ENCODE data around the gene VPS37C.

The VPS37C gene

GRCh38 chr11:61109671-61110070, 51.6 kb downstream of the VPS37C start:
- Histone ChIP-seq H3K27me3 (replicated peaks; ENCODE audit: insufficient read depth, low read length) (no peaks in the 10 kb centered on the region), H3K4me2 (ENCODE audit: low read depth, low read length) (no peak overlapping the region), H3K9ac (ENCODE audit: low read length) (no peak overlapping the region), H4K20me1 (ENCODE audit: insufficient read depth, low read length) (no peaks in the 10 kb centered on the region), H3K9me2 (replicated peaks; ENCODE audit: insufficient read depth, low read length) (no peaks in the 10 kb centered on the region), H3K27ac (ENCODE audit: low read length) (no peak overlapping the region), H3K4me3 (ENCODE audit: low read length) (no peak overlapping the region), H3K36me3 (replicated peaks; ENCODE audit: insufficient read depth, low read length) (no peaks in the 10 kb centered on the region), H3F3A (ENCODE audit: insufficient read depth, low read length) (no peaks in the 10 kb centered on the region), H2AFZ (ENCODE audit: low read length) (no peak overlapping the region), H3K9me3 (replicated peaks; ENCODE audit: insufficient read depth, low read length) (no peaks in the 10 kb centered on the region), H3K79me2 (ENCODE audit: low read length) (no peaks in the 10 kb centered on the region), H3K4me1 (ENCODE audit: low read length) (no peaks in the 10 kb centered on the region)
- no peak for DNase-seq
- TF ChIP-seq CTCF (IDR thresholded peaks at IDR 0.05; ENCODE audit: low read length) (no peak), EZH2 (optimal IDR thresholded peaks at IDR 0.05; ENCODE audit: low read depth, low read length) (no peak), EZH2phosphoT487 (IDR thresholded peaks at IDR 0.05; ENCODE audit: low read length) (no peak)

DNA sequence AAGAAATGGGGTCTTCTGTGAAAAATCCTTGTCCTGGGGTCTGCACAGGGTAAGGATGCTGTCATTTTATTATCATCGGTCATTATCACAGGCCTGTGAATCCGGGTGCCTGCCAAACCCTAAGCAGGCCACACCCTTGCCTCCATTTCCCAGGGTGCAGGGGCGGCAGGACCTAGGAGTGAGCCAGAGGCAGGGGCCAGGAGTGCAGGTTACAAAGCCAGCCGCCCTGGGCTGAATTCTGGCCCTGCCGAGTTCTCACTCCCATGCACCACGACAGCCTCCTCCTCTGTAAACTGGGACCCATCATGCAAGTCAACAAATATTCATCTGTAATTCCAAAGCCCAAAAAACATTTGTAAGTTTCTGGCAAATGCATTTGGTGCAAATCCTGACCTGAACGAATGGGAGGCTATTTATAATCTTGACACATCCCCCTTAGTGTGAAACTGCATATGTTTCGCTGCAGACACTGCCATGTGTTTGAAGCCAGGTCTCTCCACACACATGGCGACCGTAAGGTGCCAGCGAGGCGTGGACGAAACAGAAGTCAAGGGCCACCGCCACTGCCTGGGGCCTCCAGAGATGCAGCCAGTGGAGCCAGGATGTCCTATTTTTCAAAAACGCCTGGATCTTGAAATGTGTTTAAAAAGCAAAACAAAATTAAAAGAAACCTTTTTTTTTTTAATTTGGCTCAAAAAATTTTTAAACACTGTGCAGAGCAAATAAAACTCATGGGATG, 52.2 kb downstream of the VPS37C start:
- Histone ChIP-seq H3K79me2 (ENCODE audit: low read length) (no peaks in the 10 kb centered on the region), H2AFZ (ENCODE audit: low read length) (no peak overlapping the region), H3K27ac (ENCODE audit: low read length) (no peak overlapping the region), H3K9me3 (replicated peaks; ENCODE audit: insufficient read depth, low read length) (no peaks in the 10 kb centered on the region), H3K4me3 (ENCODE audit: low read length) (no peak overlapping the region), H4K20me1 (ENCODE audit: insufficient read depth, low read length) (no peaks in the 10 kb centered on the region), H3K9me2 (replicated peaks; ENCODE audit: insufficient read depth, low read length) (no peaks in the 10 kb centered on the region), H3K27me3 (replicated peaks; ENCODE audit: insufficient read depth, low read length) (no peaks in the 10 kb centered on the region), H3K36me3 (replicated peaks; ENCODE audit: insufficient read depth, low read length) (no peaks in the 10 kb centered on the region), H3K9ac (ENCODE audit: low read length) (no peak overlapping the region), H3K4me1 (ENCODE audit: low read length) (no peaks in the 10 kb centered on the region), H3F3A (ENCODE audit: insufficient read depth, low read length) (no peaks in the 10 kb centered on the region), H3K4me2 (ENCODE audit: low read depth, low read length) (no peak overlapping the region)
- DNase-seq = no peak
- TF ChIP-seq EZH2 (optimal IDR thresholded peaks at IDR 0.05; ENCODE audit: low read depth, low read length) = no peak
- no peak for TF ChIP-seq EZH2phosphoT487 (IDR thresholded peaks at IDR 0.05; ENCODE audit: low read length)
- no peak for TF ChIP-seq CTCF (IDR thresholded peaks at IDR 0.05; ENCODE audit: low read length)

DNA sequence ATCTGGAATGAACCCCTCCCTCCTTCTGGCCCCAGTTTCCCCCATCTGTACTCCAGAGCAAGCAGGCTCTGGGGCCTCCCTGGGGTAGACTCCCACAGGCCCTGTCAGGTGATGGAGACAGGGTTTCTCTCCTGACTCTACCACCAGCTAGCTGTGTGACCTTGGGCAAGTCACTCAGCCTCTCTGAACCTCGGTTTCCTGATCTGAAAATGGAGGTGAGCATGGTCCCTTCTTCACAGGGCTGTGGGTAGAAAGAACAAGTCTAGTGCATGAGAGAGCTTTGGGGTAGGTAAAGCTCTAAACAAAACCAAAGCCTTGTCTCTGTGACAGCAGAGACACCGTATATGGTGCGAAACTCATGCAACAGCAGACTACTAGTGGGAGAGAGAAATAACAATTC, 53.3 kb downstream of the VPS37C start:
- DNase-seq = no peak
- Histone ChIP-seq H3K9me2 (replicated peaks; ENCODE audit: insufficient read depth, low read length) (no peaks in the 10 kb centered on the region), H3K36me3 (replicated peaks; ENCODE audit: insufficient read depth, low read length) (no peaks in the 10 kb centered on the region), H3K79me2 (ENCODE audit: low read length) (no peaks in the 10 kb centered on the region), H3K27ac (ENCODE audit: low read length) (no peak overlapping the region), H2AFZ (ENCODE audit: low read length) (no peak overlapping the region), H3K9me3 (replicated peaks; ENCODE audit: insufficient read depth, low read length) (no peaks in the 10 kb centered on the region), H3K27me3 (replicated peaks; ENCODE audit: insufficient read depth, low read length) (no peaks in the 10 kb centered on the region), H3K9ac (ENCODE audit: low read length) (no peak overlapping the region), H3K4me2 (ENCODE audit: low read depth, low read length) (no peak overlapping the region), H4K20me1 (ENCODE audit: insufficient read depth, low read length) (no peaks in the 10 kb centered on the region), H3K4me3 (ENCODE audit: low read length) (no peak overlapping the region), H3K4me1 (ENCODE audit: low read length) (no peaks in the 10 kb centered on the region), H3F3A (ENCODE audit: insufficient read depth, low read length) (no peaks in the 10 kb centered on the region)
- TF ChIP-seq EZH2phosphoT487 (IDR thresholded peaks at IDR 0.05; ENCODE audit: low read length) = no peak
- TF ChIP-seq CTCF (IDR thresholded peaks at IDR 0.05; ENCODE audit: low read length) = no peak
- no peak for TF ChIP-seq EZH2 (optimal IDR thresholded peaks at IDR 0.05; ENCODE audit: low read depth, low read length)
